Liver (tissue), 3 donors: ENCODE results near the gene MYO15B.

Experiments used
- ATF3 ChIP-seq: IDR thresholded peaks from 2 replicates; pipeline ENCODE4 v1.6.1; 2016; ENCODE audit warnings: antibody characterized with exemption
- CTCF ChIP-seq: fragments of 150-350 bp; IDR thresholded peaks from 2 replicates; pipeline ENCODE4 v1.5.1; 2017; ENCODE audit warnings: improper control_type of control experiment, low read depth, low read length; ENCODE audit not compliant: missing input control
- JUND ChIP-seq, 2 donors: IDR thresholded peaks; 2 replicates each; pipeline ENCODE4 v1.6.1; 2016; ENCODE audit warnings: antibody characterized with exemption in 2 of 2
- MAX ChIP-seq: IDR thresholded peaks from 2 replicates; pipeline ENCODE4 v1.6.1; 2016; ENCODE audit warnings: antibody characterized with exemption
- NR2F2 ChIP-seq: IDR thresholded peaks from 2 replicates; pipeline ENCODE4 v1.6.1; 2016; ENCODE audit warnings: antibody characterized with exemption
- RAD21 ChIP-seq, 2 donors: IDR thresholded peaks; 2 replicates each; pipeline ENCODE4 v1.6.1; 2016; ENCODE audit warnings: antibody characterized with exemption in 2 of 2, mild to moderate bottlenecking in 2 of 2
- SP1 ChIP-seq: IDR thresholded peaks from 2 replicates; pipeline ENCODE4 v1.6.1; 2018; ENCODE audit warnings: antibody characterized with exemption, mild to moderate bottlenecking
- TAF1 ChIP-seq: conservative IDR thresholded peaks from 2 replicates; pipeline ENCODE4 v1.6.1; 2016; ENCODE audit warnings: antibody characterized with exemption, mild to moderate bottlenecking
- YY1 ChIP-seq: IDR thresholded peaks from 2 replicates; pipeline ENCODE4 v1.6.1; 2016; ENCODE audit warnings: antibody characterized with exemption, mild to moderate bottlenecking
- donor health status: healthy.
- donor health status: healthy.

- TF ChIP-seq CTCF (no peak), TAF1 (no peak), ATF3 (no peak), JUND (IDR thresholded peaks at IDR 0.05) (no peak), MAX (no peak), YY1 (no peak), NR2F2 (no peak), RAD21 (IDR thresholded peaks at IDR 0.05) (no peak), SP1 (no peak)
Measured at GRCh38 chr17:75664099-75664549, 76.5 kb downstream of the MYO15B start.
